H9 (cell line): ENCODE data around the gene MITF. TPM values are rescaled to one million over a fixed set of nuclear protein-coding genes. Genes with fewer than 3 reads are reported as not detected.

Source experiments
- DNase-seq: peaks from one replicate; pipeline ENCODE4 v3.0.0-alpha.2; 2017
- H2AFZ ChIP-seq: one replicate; pipeline ENCODE4 v1.6.1; 2013; ENCODE audit warnings: mild to moderate bottlenecking, low read length, control low read depth, moderate library complexity
- H2AK5ac ChIP-seq: 2 replicates; pipeline ENCODE4 v1.6.1; 2013; ENCODE audit warnings: low read length, control low read depth, mixed read lengths; ENCODE audit not compliant: insufficient read length
- H2BK120ac ChIP-seq: one replicate; pipeline ENCODE4 v1.6.1; 2013; ENCODE audit warnings: low read depth, mild to moderate bottlenecking, low read length, control low read depth, inconsistent platforms; ENCODE audit not compliant: poor library complexity, severe bottlenecking
- H2BK12ac ChIP-seq: 2 replicates; pipeline ENCODE4 v1.6.1; 2013; ENCODE audit warnings: low read length, control low read depth, mixed read lengths, low read depth; ENCODE audit not compliant: insufficient read length
- H2BK15ac ChIP-seq: 2 replicates; pipeline ENCODE4 v1.6.1; 2013; ENCODE audit warnings: low read depth, low read length, control low read depth
- H2BK20ac ChIP-seq: one replicate; pipeline ENCODE4 v1.6.1; 2013; ENCODE audit warnings: low read depth, mild to moderate bottlenecking, low read length, control low read depth, inconsistent platforms; ENCODE audit not compliant: poor library complexity, severe bottlenecking
- H2BK5ac ChIP-seq: 2 replicates; pipeline ENCODE4 v1.6.1; 2013; ENCODE audit warnings: low read length, control low read depth, mixed read lengths; ENCODE audit not compliant: insufficient read length
- H3K14ac ChIP-seq: 2 replicates; pipeline ENCODE4 v1.6.1; 2013; ENCODE audit warnings: low read length, control low read depth; ENCODE audit not compliant: insufficient read depth
- H3K18ac ChIP-seq: 2 replicates; pipeline ENCODE4 v1.6.1; 2013; ENCODE audit warnings: low read depth, mild to moderate bottlenecking, mixed read lengths, low read length, control low read depth; ENCODE audit not compliant: insufficient read length
- H3K23ac ChIP-seq: 2 replicates; pipeline ENCODE4 v1.6.1; 2013; ENCODE audit warnings: low read length, control low read depth, mixed read lengths, low read depth; ENCODE audit not compliant: insufficient read length
- H3K23me2 ChIP-seq: 2 replicates; pipeline ENCODE4 v1.6.1; 2013; ENCODE audit warnings: low read depth, mild to moderate bottlenecking, mixed read lengths, low read length, control low read depth; ENCODE audit not compliant: insufficient read length, poor library complexity, severe bottlenecking
- H3K27ac ChIP-seq: 2 replicates; pipeline ENCODE4 v1.5.1; 2013; ENCODE audit warnings: low read length, control low read depth, mixed read lengths, low read depth; ENCODE audit not compliant: insufficient read length
- H3K27me3 ChIP-seq: 2 replicates; pipeline ENCODE4 v1.6.1; 2013; ENCODE audit warnings: low read length, control low read depth, inconsistent platforms; ENCODE audit not compliant: insufficient read depth
- H3K4ac ChIP-seq: 2 replicates; pipeline ENCODE4 v1.6.1; 2013; ENCODE audit warnings: low read depth, mild to moderate bottlenecking, control low read depth, inconsistent platforms, low read length, moderate library complexity
- H3K4me1 ChIP-seq: 2 replicates; pipeline ENCODE4 v1.6.1; 2013; ENCODE audit warnings: low read length, control low read depth, inconsistent platforms; ENCODE audit not compliant: insufficient read depth
- H3K4me2 ChIP-seq: 2 replicates; pipeline ENCODE4 v1.6.1; 2013; ENCODE audit warnings: low read length, control low read depth, mixed read lengths; ENCODE audit not compliant: insufficient read length, insufficient read depth
- H3K56ac ChIP-seq: 2 replicates; pipeline ENCODE4 v1.6.1; 2013; ENCODE audit warnings: low read depth, mild to moderate bottlenecking, mixed read lengths, low read length, control low read depth; ENCODE audit not compliant: insufficient read length
- H3K79me1 ChIP-seq: 2 replicates; pipeline ENCODE4 v1.6.1; 2013; ENCODE audit warnings: low read depth, mild to moderate bottlenecking, moderate library complexity, low read length, control low read depth, inconsistent platforms; ENCODE audit not compliant: insufficient read depth, poor library complexity, severe bottlenecking
- H3K79me2 ChIP-seq: 2 replicates; pipeline ENCODE4 v1.6.1; 2013; ENCODE audit warnings: low read length, control low read depth, inconsistent platforms; ENCODE audit not compliant: insufficient read depth
- H3K9ac ChIP-seq: 2 replicates; pipeline ENCODE4 v1.6.1; 2013; ENCODE audit warnings: low read length, control low read depth, mixed read lengths; ENCODE audit not compliant: insufficient read length; ENCODE audit errors: extremely low read depth
- H3K9me3 ChIP-seq: one replicate; pipeline ENCODE4 v1.6.1; 2013; ENCODE audit warnings: low read depth, low read length, inconsistent platforms; ENCODE audit not compliant: control insufficient read depth
- H3T11ph ChIP-seq: one replicate; pipeline ENCODE4 v1.6.1; 2013; ENCODE audit warnings: mild to moderate bottlenecking, low read length, control low read depth, inconsistent platforms
- H4K20me1 ChIP-seq: one replicate; pipeline ENCODE4 v1.6.1; 2013; ENCODE audit not compliant: control insufficient read depth, insufficient read length, insufficient read depth
- H4K5ac ChIP-seq: 2 replicates; pipeline ENCODE4 v1.6.1; 2013; ENCODE audit warnings: low read depth, mild to moderate bottlenecking, mixed read lengths, low read length, control low read depth; ENCODE audit not compliant: insufficient read length
- H4K8ac ChIP-seq: replicated peaks from 2 replicates; pipeline ENCODE4 v1.6.1; 2013; ENCODE audit warnings: low read length, control low read depth, mixed read lengths, low read depth; ENCODE audit not compliant: insufficient read length
- H4K91ac ChIP-seq: 2 replicates; pipeline ENCODE4 v1.6.1; 2013; ENCODE audit warnings: low read depth, mild to moderate bottlenecking, moderate library complexity, mixed read lengths, low read length, control low read depth; ENCODE audit not compliant: insufficient read length
- H3K27ac Mint-ChIP-seq, 3 experiments: 2 replicates in 2 of 3; 3 replicates in 1 of 3; pipeline ENCODE4 v1.8.0; 2020 to 2021; ENCODE audit warnings: mixed read lengths in 3 of 3, mild to moderate bottlenecking in 1 of 3, moderate library complexity in 1 of 3
- H3K27me3 Mint-ChIP-seq: 2 replicates; pipeline ENCODE4 v1.8.0; 2021; ENCODE audit warnings: low read depth, mild to moderate bottlenecking, moderate library complexity, mixed read lengths
- H3K36me3 Mint-ChIP-seq, 3 experiments: 2 replicates in 2 of 3; 3 replicates in 1 of 3; pipeline ENCODE4 v1.8.0; 2020 to 2021; ENCODE audit warnings: low read depth in 3 of 3, mixed read lengths in 3 of 3; ENCODE audit not compliant: insufficient read depth in 1 of 3
- H3K4me1 Mint-ChIP-seq, 2 experiments: 2 replicates each; pipeline ENCODE4 v1.8.0; 2020; ENCODE audit warnings: mixed read lengths in 2 of 2
- H3K4me3 Mint-ChIP-seq, 2 experiments: 2 replicates in 1 of 2; 3 replicates in 1 of 2; pipeline ENCODE4 v1.8.0; 2020 to 2021; ENCODE audit warnings: mild to moderate bottlenecking in 2 of 2, mixed read lengths in 2 of 2, moderate library complexity in 1 of 2
- H3K9me3 Mint-ChIP-seq, 2 experiments: 2 replicates in 1 of 2; 3 replicates in 1 of 2; pipeline ENCODE4 v1.8.0; 2020; ENCODE audit warnings: mild to moderate bottlenecking in 2 of 2, mixed read lengths in 2 of 2, moderate library complexity in 1 of 2
- CTCF ChIP-seq: fragments of 200-600 bp; sonication (generic); conservative IDR thresholded peaks from 3 replicates; pipeline ENCODE4 v1.8.0; 2021; ENCODE audit warnings: antibody characterized with exemption, mild to moderate bottlenecking
- WGBS: extraction: QIAGEN DNeasy Blood & Tissue Kit; methylation state at CpG from one replicate; pipeline ENCODE4 v1.1.7; 2013; ENCODE audit warnings: missing lambda C conversion rate, low lambda C conversion rate, mixed read lengths; ENCODE audit not compliant: insufficient read length; ENCODE audit errors: extremely low coverage; 5-methylcytosine and 5-hydroxymethylcytosine counted together
- total RNA-seq: library from RNA; stranded (reverse); gene quantifications from 2 replicates; pipeline ENCODE4 v1.2.1, GENCODE V29; 2021

MITF gene
- total RNA-seq, 1 experiment from 2014 or later: 0.81 TPM

GRCh38 chr3:69777582-69777967 lies 38.3 kb downstream of the MITF start:
- Histone ChIP-seq H3K9me3 (no peaks in the 10 kb centered on the region), H4K20me1 (no peaks in the 10 kb centered on the region), H4K8ac (no peak overlapping the region), H4K5ac (no peak overlapping the region), H2BK20ac (no peak overlapping the region), H3K79me2 (no peaks in the 10 kb centered on the region), H3K4ac (no peak overlapping the region), H3K27ac (no peak overlapping the region), H2AFZ (no peak overlapping the region), H2AK5ac (no peak overlapping the region), H2BK120ac (no peak overlapping the region), H3K18ac (no peak overlapping the region), H3T11ph (no peak overlapping the region), H3K14ac (no peak overlapping the region), H3K56ac (no peak overlapping the region), H3K4me1 (no peaks in the 10 kb centered on the region), H2BK12ac (no peak overlapping the region), H3K79me1 (no peaks in the 10 kb centered on the region), H2BK15ac (no peak overlapping the region), H2BK5ac (no peak overlapping the region), H4K91ac (no peak overlapping the region), H3K23me2 (no peaks in the 10 kb centered on the region), H3K4me2 (no peak overlapping the region), H3K9ac (no peak overlapping the region), H3K27me3 (no peaks in the 10 kb centered on the region), H3K23ac (no peak overlapping the region)
- DNase-seq: no peak
- Mint-ChIP-seq H3K4me3 (no peak overlapping the region), H3K27ac (no peak overlapping the region), H3K9me3 (no peaks in the 10 kb centered on the region), H3K27me3 (no peaks in the 10 kb centered on the region), H3K4me1 (no peaks in the 10 kb centered on the region), H3K36me3 (no peaks in the 10 kb centered on the region)
- TF ChIP-seq CTCF: no peak
- no CpG with 5 or more reads among the region's 5 CpGs for WGBS
